Stomach (tissue), 4 donors: ENCODE results near the gene THEM4.

Experiments
- POLR2A ChIP-seq, 4 donors: fragments of 450-650 bp; IDR thresholded peaks; one replicate each; pipeline ENCODE4 v1.6.1; 2016; ENCODE audit warnings: antibody characterized with exemption in 4 of 4, control low read depth in 2 of 4, mild to moderate bottlenecking in 1 of 4, moderate library complexity in 1 of 4
- TF ChIP-seq, protein P1 (sequence below), 7 experiments: fragments of 450-650 bp in 4 of 7; fragments of 200-600 bp in 3 of 7; sonication (generic) in 3 of 7; IDR thresholded peaks; one replicate each; pipeline ENCODE4 v1.5.1; 2016 to 2019; ENCODE audit warnings: antibody characterized with exemption in 7 of 7, control low read depth in 2 of 7, mild to moderate bottlenecking in 1 of 7

DNA sequence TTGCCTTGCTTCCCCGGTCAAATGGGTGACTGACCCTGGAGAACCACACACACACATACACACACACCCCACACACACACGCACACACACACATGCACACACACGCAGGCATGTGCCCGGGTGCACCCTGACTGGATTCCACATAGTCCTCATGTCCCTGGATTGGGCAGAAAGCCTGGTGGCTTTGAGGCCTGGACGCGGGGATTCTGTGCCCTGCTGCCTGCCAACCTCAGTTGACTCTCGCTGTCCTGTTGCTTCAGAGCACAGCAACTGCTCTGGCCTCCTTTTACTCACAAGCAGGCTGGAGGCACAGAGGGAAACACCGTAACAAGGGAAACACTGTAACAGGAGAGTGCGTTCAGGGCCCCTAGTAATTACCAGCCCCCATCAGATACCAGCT, 84.1 kb downstream of the THEM4 start:
- TF ChIP-seq, protein P1, sequence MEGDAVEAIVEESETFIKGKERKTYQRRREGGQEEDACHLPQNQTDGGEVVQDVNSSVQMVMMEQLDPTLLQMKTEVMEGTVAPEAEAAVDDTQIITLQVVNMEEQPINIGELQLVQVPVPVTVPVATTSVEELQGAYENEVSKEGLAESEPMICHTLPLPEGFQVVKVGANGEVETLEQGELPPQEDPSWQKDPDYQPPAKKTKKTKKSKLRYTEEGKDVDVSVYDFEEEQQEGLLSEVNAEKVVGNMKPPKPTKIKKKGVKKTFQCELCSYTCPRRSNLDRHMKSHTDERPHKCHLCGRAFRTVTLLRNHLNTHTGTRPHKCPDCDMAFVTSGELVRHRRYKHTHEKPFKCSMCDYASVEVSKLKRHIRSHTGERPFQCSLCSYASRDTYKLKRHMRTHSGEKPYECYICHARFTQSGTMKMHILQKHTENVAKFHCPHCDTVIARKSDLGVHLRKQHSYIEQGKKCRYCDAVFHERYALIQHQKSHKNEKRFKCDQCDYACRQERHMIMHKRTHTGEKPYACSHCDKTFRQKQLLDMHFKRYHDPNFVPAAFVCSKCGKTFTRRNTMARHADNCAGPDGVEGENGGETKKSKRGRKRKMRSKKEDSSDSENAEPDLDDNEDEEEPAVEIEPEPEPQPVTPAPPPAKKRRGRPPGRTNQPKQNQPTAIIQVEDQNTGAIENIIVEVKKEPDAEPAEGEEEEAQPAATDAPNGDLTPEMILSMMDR (IDR thresholded peaks at IDR 0.05), result no peak
- no peak for TF ChIP-seq POLR2A (IDR thresholded peaks at IDR 0.05)
